Superior temporal gyrus (tissue), 1 donor: Measurements from ENCODE around the gene RPS6KC1.
"Not testable (repeated sequence)": the region's sequence is repeated elsewhere in the genome, so short reads cannot be mapped to it uniquely, and the experiment has no call there.

Experiments used
- DNase-seq: peaks from one replicate; pipeline ENCODE4 v3.0.0-alpha.2; 2016; ENCODE audit errors: extremely low spot score

The RPS6KC1 gene

GRCh38 chr1:213051127-213051880 lies at the start of gene RPS6KC1:
RPS6KC1 (plus strand) TSS chr1:213051241; CDS start chr1:213051405, 164 bp downstream.
- peak; percentile 91 for DNase-seq

- no peak for DNase-seq
These were observed 47.8 kb upstream of the RPS6KC1 start for GRCh38 chr1:213003256-213003655.

- DNase-seq: no peak
These were observed 42.5 kb upstream of the RPS6KC1 start for GRCh38 chr1:213008564-213008963.

- DNase-seq: peak; percentile 27
These were observed 36.4 kb upstream of the RPS6KC1 start for GRCh38 chr1:213014642-213015041.

GRCh38 chr1:213015099-213016050 lies 35.7 kb upstream of the RPS6KC1 start, which contains the start of gene ANGEL2:
ANGEL2 (minus strand) TSS chr1:213015867; CDS start chr1:213015671, 196 bp downstream.
- DNase-seq: peak; percentile 99

- no peak for DNase-seq
These were observed 33.4 kb upstream of the RPS6KC1 start for GRCh38 chr1:213017447-213018273.

GRCh38 chr1:213019450-213019849 lies 31.6 kb upstream of the RPS6KC1 start:
- DNase-seq: no peak

- no peak for DNase-seq
These were observed 31.0 kb upstream of the RPS6KC1 start for GRCh38 chr1:213020016-213020415.

- DNase-seq: not testable (repeated sequence)
These were observed 24.0 kb upstream of the RPS6KC1 start for GRCh38 chr1:213027024-213027423.

- no peak for DNase-seq
These were observed 18.4 kb upstream of the RPS6KC1 start for GRCh38 chr1:213032651-213033050.

- no peak for DNase-seq
These were observed 16.3 kb upstream of the RPS6KC1 start for GRCh38 chr1:213034713-213035112.

GRCh38 chr1:213035573-213035972 lies 15.5 kb upstream of the RPS6KC1 start:
- DNase-seq: peak; percentile 76

GRCh38 chr1:213041443-213041842 lies 9.6 kb upstream of the RPS6KC1 start:
- DNase-seq: no peak

GRCh38 chr1:213045321-213046226 lies 5.5 kb upstream of the RPS6KC1 start:
- DNase-seq: not testable (repeated sequence)

- DNase-seq: no peak
These were observed 1.8 kb upstream of the RPS6KC1 start for GRCh38 chr1:213049232-213049631.

- no peak for DNase-seq
These were observed 305 bp upstream of the RPS6KC1 start for GRCh38 chr1:213050745-213051126.

GRCh38 chr1:213051881-213052202 lies 801 bp downstream of the RPS6KC1 start:
- no peak for DNase-seq

GRCh38 chr1:213053455-213053854 lies 2.4 kb downstream of the RPS6KC1 start:
- DNase-seq: no peak

- no peak for DNase-seq
These were observed 3.1 kb downstream of the RPS6KC1 start for GRCh38 chr1:213054142-213054541.

GRCh38 chr1:213054733-213055591 lies 3.9 kb downstream of the RPS6KC1 start:
- no peak for DNase-seq
